ENCODE results near the gene RTP4.
A peak's percentile ranks its signal among the peaks of the same experiment; 100 is the strongest.

RTP4 gene

DNA sequence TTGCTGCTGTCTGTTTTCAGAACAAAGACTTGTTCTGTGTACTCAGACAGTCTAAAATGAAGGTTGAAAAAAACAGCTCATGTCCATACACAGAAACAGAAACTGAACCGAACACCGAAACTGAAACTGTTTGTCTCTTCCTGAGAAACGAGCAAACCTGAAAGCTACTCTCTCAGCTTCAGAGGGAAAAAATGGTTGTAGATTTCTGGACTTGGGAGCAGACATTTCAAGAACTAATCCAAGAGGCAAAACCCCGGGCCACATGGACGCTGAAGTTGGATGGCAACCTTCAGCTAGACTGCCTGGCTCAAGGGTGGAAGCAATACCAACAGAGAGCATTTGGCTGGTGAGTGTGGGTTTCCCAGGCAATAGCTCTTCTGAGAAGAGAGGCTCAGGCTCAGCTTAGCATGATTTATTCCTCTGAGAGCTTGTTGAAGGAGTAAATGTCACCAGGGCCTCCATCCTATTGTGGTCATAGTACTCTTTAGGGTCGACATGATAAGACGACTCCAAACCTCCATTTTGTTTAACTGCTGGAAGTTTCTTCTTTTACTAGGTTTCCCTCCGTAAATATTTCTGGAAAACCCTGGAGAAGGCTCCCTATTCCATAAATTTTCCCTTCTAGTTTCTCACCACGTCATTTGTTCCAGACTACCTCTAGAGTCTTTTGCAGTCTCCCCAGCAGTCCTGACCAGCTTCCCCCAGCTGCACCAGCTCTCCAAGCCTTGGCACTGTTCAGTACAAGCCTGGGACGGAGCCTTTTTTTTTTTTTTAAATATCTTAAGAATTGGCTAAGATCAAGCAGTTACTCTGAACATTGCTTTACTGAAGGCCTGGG lies at the start of gene RTP4:
Gene RTP4, plus strand, starts transcription at position 135 of the 838 bp plus-strand sequence. Its CDS starts 57 bp downstream, at position 192.
- DNase-seq: no peak

- peak; percentile 77 for DNase-seq
Observed at GRCh38 chr3:187318819-187319616, 49.2 kb upstream of the RTP4 start.

DNA sequence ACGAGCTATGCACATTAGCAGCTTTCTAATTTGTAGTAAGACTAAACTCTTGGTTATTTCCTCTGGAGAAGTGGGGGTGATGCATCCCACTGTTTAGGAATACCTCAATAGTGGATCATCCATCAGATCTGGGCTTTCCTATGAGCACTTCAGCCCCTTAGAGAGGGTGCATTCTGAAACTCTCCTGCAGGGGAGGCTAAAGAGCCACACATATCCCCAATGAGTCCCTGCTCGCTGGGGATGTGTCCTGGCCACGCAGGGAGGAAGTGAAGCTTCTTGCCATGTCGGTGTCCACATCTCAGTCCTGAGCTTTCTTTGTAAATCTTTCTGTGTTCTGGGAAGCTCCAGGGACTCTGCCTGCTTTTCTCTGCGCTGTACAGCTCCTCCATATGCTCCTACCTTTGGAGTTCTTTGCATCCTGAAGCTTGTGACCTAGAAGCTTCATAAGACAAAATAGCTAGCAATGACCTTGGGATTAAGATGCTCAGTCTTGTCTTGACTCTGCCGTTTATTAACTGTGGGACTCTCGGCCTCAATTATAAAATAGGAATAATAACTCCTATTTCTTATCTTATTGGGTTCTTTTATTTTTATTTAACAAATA lies 48.4 kb upstream of the RTP4 start:
- peak; percentile 43 for DNase-seq

- no peak for DNase-seq
Observed at GRCh38 chr3:187321766-187322165, 46.4 kb upstream of the RTP4 start.

- no peak for DNase-seq
Observed at GRCh38 chr3:187322291-187322690, 45.9 kb upstream of the RTP4 start.

- no peak for DNase-seq
Observed at GRCh38 chr3:187323091-187323490, 45.1 kb upstream of the RTP4 start.

GRCh38 chr3:187325632-187326031 lies 42.6 kb upstream of the RTP4 start:
- no peak for DNase-seq

- DNase-seq: no peak
Observed at GRCh38 chr3:187327845-187328244, 40.3 kb upstream of the RTP4 start.

DNA sequence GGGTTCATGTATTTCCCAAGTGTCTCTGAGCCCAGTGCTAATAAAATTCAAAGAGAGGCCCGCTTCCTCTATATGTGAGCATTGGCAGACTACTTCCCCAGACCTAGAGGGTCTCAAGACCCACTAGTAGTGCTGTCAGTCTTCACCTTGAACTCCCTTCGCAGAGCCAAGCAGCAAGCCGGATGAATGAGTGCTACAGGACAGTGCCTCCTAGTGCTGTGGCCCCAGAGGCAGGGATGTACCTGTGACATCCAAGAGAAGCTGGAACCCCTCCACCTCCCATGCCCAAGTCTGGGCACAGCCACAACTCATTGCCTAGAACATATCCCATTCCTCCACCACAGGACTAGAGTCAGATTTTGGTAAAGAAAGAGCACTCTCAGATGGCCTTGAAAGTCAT lies 39.5 kb upstream of the RTP4 start:
- DNase-seq: no peak

- no peak for DNase-seq
Observed at GRCh38 chr3:187334904-187335303, 33.3 kb upstream of the RTP4 start.

- no peak for DNase-seq
Observed at GRCh38 chr3:187336322-187336721, 31.9 kb upstream of the RTP4 start.

DNA sequence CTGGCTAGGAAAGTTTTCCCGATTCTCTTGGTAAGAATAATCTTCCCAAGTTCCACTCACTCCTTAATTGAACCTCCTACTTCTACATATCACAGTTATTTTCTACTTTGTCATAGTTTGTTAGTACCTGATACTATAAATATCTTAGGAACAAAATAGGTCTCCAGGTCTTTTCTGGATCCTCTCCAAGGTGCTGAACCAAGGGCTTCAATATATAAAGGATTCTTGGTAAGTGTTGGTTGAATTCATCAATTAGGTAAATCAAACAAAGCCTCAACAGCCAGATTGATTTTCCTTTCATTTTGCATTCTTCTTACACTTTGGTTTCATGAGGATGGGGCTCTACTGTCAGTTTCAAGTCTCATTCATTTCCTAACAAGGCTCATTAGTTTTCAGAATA lies 27.6 kb upstream of the RTP4 start:
- DNase-seq: no peak

DNA sequence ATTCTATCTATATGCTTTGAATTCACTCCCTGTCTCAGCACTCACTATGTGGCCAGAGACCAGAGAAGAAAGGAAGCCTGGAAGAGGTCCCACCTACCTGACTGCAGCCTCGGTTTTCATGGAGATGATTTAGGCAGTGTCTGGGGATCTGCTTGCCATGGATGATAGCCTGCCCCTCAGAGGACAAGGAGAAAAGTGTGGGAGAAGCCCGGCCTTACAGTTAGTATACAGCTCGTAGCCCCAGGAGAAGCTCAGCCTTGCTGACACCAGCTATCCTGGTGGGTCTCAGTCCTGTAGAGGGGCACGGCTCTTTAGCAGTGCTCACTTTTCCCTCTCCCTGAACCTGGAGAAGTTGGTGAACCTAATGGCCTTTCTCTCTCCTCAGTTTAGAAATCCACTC lies 25.9 kb upstream of the RTP4 start:
- no peak for DNase-seq

GRCh38 chr3:187343670-187344069 lies 24.5 kb upstream of the RTP4 start:
- DNase-seq: no peak

- DNase-seq: no peak
Observed at GRCh38 chr3:187352581-187353575, 15.3 kb upstream of the RTP4 start.

DNA sequence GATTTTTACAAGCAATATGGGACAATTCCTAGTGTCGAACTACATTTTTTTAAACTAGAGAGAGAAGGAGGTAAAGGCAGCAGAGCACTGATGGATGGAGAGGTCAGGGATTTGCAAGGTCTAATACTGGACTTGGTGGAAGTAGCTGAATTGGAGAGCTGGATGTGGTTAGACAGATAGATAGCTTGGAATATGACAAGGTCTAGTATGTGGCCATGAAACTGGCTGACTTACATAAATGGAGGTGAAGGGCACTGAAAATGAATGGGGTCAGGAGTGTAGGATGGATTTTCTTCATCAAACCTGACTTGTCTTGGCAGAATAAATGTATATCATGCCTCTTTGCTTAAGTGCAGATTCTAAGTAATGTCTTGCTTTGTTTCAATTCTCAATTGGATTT lies 10.1 kb upstream of the RTP4 start:
- DNase-seq: no peak

- DNase-seq: no peak
Observed at GRCh38 chr3:187359798-187360486, 8.2 kb upstream of the RTP4 start.

DNA sequence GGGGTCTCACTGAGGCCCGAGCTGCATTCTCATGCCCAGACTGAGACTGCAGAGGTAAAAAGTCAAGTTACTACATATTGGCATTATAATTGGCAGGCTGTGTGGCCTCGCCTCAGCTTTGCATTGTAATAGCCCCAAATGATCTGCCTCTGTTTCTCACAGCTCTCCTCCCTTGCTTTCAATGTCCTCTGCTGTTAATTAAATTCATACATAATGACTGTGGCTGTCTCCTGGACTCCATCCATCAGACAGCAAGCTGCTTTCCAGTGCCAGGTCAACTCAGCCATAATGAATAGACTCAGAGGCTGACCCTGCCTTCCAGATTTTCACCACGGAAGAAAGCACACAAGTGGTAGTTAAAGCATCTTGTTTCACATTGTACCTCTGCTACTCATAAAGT lies 7.6 kb upstream of the RTP4 start:
- no peak for DNase-seq

DNA sequence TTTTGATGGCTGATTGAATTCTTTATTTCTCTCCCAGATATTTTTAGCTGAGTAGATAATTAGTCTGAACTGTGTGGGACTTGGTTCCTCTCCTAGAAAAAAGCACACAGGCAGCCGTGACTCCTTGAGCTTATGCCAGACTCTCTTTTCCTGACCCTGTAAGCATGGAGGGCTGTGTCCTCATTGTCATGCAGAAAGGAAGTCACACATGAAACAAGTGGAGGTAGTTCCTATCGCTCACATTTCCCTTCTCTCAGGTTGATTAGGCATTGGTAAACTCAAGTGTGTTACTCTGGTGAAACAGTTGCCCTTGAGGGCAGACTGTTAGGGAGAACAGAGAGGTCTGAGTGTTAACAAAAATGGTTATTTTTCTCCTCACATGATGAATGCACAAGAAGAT lies 6.3 kb upstream of the RTP4 start:
- no peak for DNase-seq

- DNase-seq: no peak
Observed at GRCh38 chr3:187367561-187368103, 553 bp upstream of the RTP4 start.

GRCh38 chr3:187369089-187369447 lies 883 bp downstream of the RTP4 start:
- DNase-seq: no peak

DNA sequence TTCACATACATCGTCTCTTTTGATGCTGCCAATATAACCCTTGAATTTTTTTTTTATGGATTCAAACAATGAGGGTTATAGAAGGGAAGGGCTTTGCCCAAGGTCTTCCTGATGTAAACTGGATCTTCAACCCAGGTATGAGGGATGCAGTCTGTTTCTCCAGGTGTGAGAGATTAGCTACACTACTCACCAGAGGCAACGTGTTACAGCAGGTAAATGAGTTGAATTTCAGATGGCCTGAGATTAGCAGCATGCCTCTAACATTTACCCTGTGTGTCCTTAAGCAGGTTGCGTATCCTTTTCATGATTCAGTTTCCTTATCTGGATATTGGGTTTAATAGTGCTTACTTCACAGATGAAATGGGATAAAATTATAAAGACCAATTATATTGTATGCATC lies 1.9 kb downstream of the RTP4 start:
- DNase-seq: no peak
